Progenitor cell of endocrine pancreas (in vitro differentiated cells): ENCODE measurements around the gene CNTNAP2. TPM values are rescaled to one million over a fixed set of nuclear protein-coding genes. Genes with fewer than 3 reads are reported as not detected.

Experiments
- DNase-seq: peaks from one replicate; pipeline ENCODE4 v3.0.0; 2021; ENCODE audit warnings: low spot score; ENCODE audit not compliant: unreplicated experiment
- H3K27ac Mint-ChIP-seq: 2 replicates; pipeline ENCODE4 v1.8.0; 2021; ENCODE audit warnings: mild to moderate bottlenecking, moderate library complexity, mixed read lengths
- H3K27me3 Mint-ChIP-seq: 2 replicates; pipeline ENCODE4 v1.8.0; 2021; ENCODE audit warnings: mixed read lengths
- H3K36me3 Mint-ChIP-seq: 2 replicates; pipeline ENCODE4 v1.8.0; 2022; ENCODE audit warnings: mixed read lengths; ENCODE audit not compliant: insufficient read depth
- H3K4me1 Mint-ChIP-seq: 2 replicates; pipeline ENCODE4 v1.8.0; 2021; ENCODE audit warnings: low read depth, mixed read lengths
- H3K4me3 Mint-ChIP-seq: 2 replicates; pipeline ENCODE4 v1.8.0; 2021; ENCODE audit warnings: low read depth, mild to moderate bottlenecking, moderate library complexity, mixed read lengths
- H3K9me3 Mint-ChIP-seq: 2 replicates; pipeline ENCODE4 v1.8.0; 2021; ENCODE audit warnings: low read depth, mixed read lengths
- CTCF ChIP-seq: fragments of 200-600 bp; sonication (generic); IDR thresholded peaks from one replicate; pipeline ENCODE4 v1.5.0; 2021; ENCODE audit warnings: antibody characterized with exemption, mild to moderate bottlenecking; ENCODE audit not compliant: unreplicated experiment
- total RNA-seq: library from RNA; stranded (reverse); gene quantifications from 2 replicates; pipeline ENCODE4 v1.2.1, GENCODE V29; 2021

The CNTNAP2 gene
- total RNA-seq, 1 donor from 2014 or later: 6.5 TPM

GRCh38 chr7:146700015-146700560 lies 583.5 kb downstream of the CNTNAP2 start:
- H3K36me3 Mint-ChIP-seq: no peaks in the 10 kb centered on the region
- no peak overlapping the region for H3K4me3 Mint-ChIP-seq
- H3K27me3 Mint-ChIP-seq: no peaks in the 10 kb centered on the region
- H3K9me3 Mint-ChIP-seq: peaks cover 6% of the 10 kb centered on the region
- DNase-seq: no peak
- peaks cover 8% of the 10 kb centered on the region for H3K4me1 Mint-ChIP-seq
- no peak for TF ChIP-seq CTCF
- H3K27ac Mint-ChIP-seq: no peak overlapping the region

- H3K9me3 Mint-ChIP-seq: peaks cover 8% of the 10 kb centered on the region
- no peak overlapping the region for H3K4me3 Mint-ChIP-seq
- TF ChIP-seq CTCF: no peak
- no peaks in the 10 kb centered on the region for H3K27me3 Mint-ChIP-seq
- no peak overlapping the region for H3K27ac Mint-ChIP-seq
- H3K36me3 Mint-ChIP-seq: no peaks in the 10 kb centered on the region
- DNase-seq: no peak
- H3K4me1 Mint-ChIP-seq: peaks cover 8% of the 10 kb centered on the region
Observed at GRCh38 chr7:146701166-146701565, 584.6 kb downstream of the CNTNAP2 start.

- Mint-ChIP-seq H3K27me3 (no peaks in the 10 kb centered on the region), H3K9me3 (peaks cover 6% of the 10 kb centered on the region), H3K27ac (no peak overlapping the region), H3K4me1 (peaks cover 8% of the 10 kb centered on the region), H3K36me3 (no peaks in the 10 kb centered on the region), H3K4me3 (no peak overlapping the region)
- no peak for TF ChIP-seq CTCF
- DNase-seq: no peak
Observed at GRCh38 chr7:146702898-146703297, 586.3 kb downstream of the CNTNAP2 start.

GRCh38 chr7:146709451-146710027 lies 592.9 kb downstream of the CNTNAP2 start:
- Mint-ChIP-seq H3K4me3 (no peak overlapping the region), H3K36me3 (no peaks in the 10 kb centered on the region), H3K27ac (peak overlapping the region; percentile 43), H3K9me3 (peaks cover 6% of the 10 kb centered on the region), H3K4me1 (peaks cover 24% of the 10 kb centered on the region), H3K27me3 (no peaks in the 10 kb centered on the region)
- TF ChIP-seq CTCF: no peak
- DNase-seq: peak; percentile 9

- peaks cover 29% of the 10 kb centered on the region for H3K4me1 Mint-ChIP-seq
- H3K27me3 Mint-ChIP-seq: no peaks in the 10 kb centered on the region
- H3K27ac Mint-ChIP-seq: peak overlapping the region; percentile 19
- H3K4me3 Mint-ChIP-seq: no peak overlapping the region
- H3K9me3 Mint-ChIP-seq: no peaks in the 10 kb centered on the region
- no peak for DNase-seq
- no peaks in the 10 kb centered on the region for H3K36me3 Mint-ChIP-seq
- no peak for TF ChIP-seq CTCF
Observed at GRCh38 chr7:146713205-146713604, 596.6 kb downstream of the CNTNAP2 start.
